Measurements from ENCODE around the gene TCF12. TPM values are rescaled to one million over a fixed set of nuclear protein-coding genes. Genes with fewer than 3 reads are reported as not detected.

TCF12 gene
- total RNA-seq, 1 donor, result 119 TPM

DNA sequence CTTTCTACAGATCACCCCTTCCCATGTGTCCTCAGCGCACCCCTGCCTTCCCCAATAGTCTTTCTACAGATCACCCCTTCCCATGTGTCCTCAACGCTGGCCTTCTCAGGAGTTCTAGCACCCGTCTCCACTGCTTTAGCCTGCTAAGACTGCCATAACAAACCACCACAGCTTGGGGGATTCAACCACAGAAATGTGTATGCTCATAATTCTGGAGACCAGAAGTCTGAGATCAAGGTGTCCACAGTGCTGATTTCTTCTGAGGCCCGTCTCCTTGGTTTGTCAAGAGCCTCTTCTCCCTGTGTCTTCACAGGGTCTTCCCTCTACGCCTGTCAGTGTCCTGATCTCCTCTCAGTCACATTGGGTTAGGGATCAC, 389.7 kb downstream of the TCF12 start:
- DNase-seq (ENCODE audit: low read depth in 2 of 3, low spot score in 2 of 3), result no peak

DNA sequence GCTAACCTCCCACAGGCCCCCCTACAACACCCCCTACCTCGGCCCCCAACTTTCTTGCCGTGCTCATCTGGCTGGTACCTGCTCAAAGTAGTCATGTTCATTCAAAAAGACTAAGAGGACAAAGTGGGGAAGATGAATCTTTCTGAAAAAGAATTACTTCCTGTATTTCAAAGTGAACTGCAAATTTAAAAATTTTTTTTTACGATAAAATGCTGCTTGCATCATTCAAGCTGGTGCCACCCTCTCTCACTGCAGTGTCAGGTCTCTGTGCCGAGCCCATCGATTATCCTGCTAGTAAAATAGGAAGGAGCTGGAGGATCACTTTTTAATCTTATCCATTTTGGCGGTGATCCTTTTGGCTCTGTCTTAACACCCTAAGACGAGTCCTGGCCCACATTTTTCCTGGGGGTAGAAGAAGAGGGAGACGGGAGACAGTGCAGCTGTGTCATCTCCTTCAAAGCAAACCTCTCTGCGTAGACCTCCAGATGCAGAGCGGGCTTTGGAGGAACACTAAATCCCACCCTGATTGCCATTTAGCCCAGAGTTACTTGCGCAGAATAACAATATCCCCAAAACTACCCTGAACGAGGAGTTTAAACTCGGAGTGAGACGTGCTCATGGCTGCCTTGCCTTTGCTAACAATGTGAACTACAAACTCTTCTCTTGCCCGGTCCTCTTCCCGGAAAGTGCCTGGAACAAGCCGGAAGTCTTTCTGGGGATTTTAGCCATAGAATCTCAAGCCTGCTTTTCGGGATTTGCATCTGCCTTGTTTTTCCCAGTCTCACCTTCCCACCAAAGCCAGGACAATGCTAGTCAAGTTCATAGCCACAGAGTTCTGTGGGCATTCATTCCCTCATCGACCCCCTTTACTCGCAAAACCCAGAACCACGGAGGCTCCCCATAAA, 391.7 kb downstream of the TCF12 start:
- DNase-seq (ENCODE audit: low read depth in 2 of 3, low spot score in 2 of 3), result no peak

DNA sequence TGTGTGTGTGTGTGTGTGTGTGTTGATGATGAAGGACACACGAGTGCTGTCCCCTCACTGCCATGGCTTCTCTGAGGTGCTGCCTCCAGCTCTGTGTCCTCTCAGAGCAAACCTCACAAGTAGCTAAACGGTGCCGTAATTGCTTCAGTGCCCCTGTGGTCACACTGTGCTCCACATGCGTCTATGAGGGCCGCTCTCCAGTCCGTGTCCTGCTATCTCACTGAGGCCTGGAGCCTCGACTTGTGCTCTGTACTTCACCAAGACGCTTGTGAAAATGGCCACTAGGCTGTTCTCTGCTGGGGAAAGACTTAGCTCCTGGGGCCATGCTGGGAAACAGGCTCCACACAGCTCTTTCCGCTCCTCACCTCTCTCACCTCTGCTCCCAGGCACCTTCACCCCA, 392.4 kb downstream of the TCF12 start:
- no peak for DNase-seq (ENCODE audit: low read depth in 2 of 3, low spot score in 2 of 3)

DNA sequence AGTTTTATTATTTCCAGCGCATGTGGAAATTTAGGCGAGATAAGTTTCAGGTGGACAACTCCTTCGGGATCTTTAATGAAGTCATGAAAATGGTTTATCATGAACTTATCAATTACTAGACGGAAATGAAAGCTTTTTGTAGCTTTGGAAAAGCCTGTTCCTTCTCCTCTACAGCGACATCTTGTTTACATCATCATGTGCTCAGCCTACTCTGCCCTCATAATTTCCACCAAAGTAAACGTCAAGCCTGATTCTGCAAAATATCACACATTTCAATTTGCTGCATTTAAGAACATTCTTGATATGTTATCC, 393.5 kb downstream of the TCF12 start:
- DNase-seq (ENCODE audit: low read depth in 2 of 3, low spot score in 2 of 3), result no peak

DNA sequence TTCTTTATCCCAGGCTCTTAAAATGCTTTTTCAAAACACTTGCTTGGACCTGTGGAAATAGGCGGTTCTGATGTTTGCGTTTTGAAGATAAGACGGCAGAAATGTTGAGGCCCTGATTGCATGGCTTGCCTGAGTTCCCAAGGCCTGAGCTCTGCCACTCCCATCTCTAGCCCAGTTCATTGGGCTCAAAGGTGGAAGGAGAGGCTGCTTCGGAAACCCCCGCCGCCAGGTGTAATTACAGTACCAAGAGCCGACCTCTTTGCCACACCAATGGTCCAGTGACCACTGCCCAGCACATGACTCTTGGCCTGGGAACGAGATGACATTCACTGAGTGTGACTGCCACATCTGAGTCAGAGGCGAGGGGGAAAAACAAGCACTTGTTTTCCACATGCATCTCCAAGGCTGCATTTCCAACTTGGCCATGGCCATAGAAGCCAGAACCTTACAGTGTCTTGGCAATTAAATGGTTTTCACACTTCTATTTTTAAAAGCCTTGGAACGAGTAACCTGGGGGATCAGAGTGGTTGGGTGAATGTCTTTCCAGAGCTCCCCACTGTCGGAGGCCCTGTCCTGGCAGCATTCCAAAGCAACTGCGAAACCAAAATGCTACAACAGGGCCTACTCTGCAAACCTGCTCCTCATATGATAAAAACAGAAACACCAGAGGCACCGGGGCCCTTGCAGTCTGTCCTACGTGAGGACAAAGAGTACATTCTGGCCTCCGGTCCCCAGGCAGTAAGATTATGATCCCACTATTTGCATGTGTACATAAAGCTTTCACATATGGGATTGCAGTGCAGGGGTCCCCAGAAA, 394.1 kb downstream of the TCF12 start:
- DNase-seq (ENCODE audit: low read depth in 2 of 3, low spot score in 2 of 3), result no peak

DNA sequence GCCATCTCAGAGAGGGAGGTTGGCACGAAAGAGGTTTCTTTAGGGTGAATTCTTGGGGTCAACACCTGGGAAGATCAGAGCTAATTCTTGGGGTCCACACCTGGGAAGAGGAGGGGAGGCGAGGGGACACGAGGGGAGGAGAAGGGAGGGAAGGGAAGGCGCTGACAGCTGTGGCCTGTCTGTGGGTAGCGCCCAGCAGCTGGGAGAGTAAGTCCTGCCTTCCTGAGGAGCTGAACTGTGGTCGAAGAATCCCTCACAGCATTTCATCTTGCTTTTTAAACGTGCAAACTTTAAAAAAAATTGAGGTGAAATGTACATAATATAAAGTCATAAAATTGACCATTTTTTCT, 394.7 kb downstream of the TCF12 start:
- DNase-seq (ENCODE audit: low read depth in 2 of 3, low spot score in 2 of 3), result no peak

DNA sequence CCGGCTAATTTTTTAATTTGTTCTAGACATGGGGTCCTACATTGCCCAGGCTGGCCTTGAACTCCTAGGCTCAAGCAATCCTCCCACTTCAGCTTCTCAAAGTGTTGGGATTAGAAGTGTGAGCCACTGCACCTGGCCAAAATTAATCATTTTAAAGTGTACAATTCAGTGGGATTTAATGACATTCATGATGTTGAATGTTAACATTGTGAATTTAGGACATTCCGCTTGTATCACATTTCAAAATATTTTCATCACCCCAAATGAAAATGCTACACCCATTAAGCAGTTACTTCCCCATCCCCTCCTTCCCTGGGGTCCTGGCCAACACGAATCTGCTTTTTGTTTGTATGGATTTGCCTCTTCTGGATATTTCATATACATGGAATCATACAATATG, 395.8 kb downstream of the TCF12 start:
- DNase-seq (ENCODE audit: low read depth in 2 of 3, low spot score in 2 of 3), result no peak

DNA sequence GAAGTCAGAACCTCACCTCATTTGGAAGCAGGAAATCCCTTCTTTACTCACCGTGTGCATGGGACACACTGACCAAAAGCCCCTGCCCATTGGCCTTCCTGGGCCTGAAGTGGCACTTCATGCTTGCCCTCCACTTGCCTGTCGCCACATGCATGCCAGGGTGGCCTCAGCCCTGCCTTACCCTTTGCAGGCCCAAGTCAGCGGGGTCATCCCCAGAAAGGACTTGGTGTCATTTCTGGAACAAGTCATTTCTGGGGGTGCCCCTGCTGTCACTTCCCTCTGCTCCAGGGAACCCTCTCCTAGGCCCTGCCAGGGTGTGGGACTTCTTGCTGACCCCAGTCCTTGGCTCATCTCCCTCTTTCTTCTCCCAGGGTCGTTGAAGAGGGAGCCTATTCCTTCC, 398.0 kb downstream of the TCF12 start:
- no peak for DNase-seq (ENCODE audit: low read depth in 2 of 3, low spot score in 2 of 3)

DNA sequence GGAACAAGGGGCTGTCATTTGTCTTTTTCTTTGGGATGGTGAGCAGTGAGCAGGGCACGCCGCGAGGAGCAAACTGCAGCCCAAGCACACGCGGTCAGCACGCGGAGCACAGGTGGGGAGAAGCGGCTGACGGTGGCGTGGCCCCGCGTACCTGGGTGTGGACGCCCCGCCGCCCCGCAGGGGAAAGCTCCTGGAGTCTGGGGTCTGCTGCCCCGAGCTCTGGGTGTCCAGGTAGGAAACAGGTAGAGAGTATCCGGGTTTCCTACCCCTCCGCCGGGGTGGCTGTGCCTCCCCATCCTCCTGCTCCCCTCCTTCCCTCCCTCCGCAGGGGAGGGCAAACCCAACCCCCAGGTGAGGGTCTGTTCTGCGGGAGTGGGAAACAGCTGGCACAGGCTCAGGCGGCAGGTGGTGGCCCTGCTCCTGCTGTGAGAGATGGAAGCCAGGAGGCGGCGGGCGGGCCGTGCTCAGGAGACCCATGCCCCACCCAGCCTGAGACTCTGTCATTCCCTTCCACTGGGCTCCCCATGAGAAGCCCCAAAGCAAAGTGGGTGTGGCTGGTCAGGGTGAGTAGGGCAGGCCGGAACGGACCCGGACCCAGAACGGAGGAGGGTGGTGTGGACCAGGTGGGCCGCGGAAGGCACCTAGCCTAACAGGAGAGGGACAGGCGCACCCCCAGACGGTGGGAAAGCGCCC, 400.9 kb downstream of the TCF12 start:
- no peak for DNase-seq (ENCODE audit: low read depth in 2 of 3, low spot score in 2 of 3)

DNA sequence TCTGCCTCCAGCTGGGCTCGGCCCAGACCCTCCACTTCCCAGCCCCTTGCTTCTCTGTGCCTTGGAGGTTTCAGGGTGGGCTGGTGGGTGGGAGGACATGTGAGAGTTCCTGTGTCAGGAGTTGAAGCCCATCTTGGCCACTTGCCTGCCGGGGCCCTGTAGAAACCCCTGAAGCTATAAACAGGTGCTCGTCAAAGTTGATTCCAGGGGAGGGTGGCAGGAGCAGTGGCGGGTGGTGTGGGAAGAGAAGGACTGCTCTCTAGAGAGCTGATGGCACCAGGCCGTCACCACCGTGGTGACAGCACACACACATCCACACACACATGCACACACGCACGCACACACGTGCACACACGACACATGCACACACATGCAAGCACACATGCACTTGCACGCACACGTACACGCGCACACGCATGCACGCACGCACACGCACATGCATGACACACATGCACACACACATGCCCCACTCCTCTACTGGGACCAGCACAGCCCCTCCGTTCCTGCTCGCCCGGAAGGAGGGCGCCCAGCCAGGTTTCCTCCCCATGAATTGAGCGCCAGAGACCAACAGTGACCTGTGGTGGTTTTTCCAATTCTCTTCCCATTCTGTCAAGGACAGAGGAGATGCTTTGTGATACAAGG, 401.6 kb downstream of the TCF12 start:
- DNase-seq (ENCODE audit: low read depth in 2 of 3, low spot score in 2 of 3), result no peak

DNA sequence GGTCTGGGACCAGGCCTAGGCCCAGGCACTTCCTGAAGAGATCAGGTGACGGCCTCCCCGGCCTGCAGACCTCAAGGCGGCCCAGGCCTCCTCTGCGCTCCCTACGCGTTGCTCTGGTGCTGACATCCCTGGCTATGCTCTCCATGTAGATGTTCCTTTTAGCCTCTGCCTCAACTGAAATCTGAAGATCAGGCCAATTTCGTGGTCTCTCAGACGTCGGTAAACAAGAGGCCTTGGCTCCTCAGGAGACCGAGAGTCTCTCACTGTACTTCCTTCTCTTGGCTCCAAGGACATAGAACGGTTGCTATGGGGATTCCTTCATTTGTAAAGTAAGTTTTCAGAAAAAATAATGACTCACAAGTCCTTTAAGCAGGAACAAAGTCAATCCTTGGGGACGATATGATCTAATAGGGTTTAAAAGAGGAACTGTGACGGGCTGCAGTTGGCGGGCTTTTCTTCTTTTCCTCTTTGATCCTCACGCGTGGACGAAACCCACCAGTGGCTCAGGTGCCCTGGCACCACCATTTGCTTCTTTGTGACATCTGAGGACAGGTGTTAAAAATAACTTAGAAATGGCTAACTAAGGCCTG, 402.3 kb downstream of the TCF12 start:
- no peak for DNase-seq (ENCODE audit: low read depth in 2 of 3, low spot score in 2 of 3)

DNA sequence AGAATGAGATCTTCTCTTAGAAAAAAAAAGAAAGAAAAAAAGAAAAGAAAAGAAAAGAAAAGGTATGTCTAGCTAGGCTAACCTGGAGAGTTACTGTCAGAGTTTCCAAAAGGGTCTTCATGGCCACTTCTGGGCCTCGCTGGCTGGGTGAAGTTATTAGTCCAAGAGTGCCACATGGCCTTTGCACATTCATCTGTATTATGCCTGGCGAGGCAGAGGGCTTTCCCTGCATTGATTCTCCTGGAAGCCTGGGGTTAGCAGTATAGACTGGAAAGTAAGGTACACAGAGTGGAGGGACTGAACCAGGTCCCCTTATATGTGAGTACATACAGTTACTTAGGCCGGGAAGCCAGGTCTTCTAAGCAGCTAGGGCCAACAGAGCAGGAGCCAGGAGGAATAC, 403.0 kb downstream of the TCF12 start:
- no peak for DNase-seq (ENCODE audit: low read depth in 2 of 3, low spot score in 2 of 3)

DNA sequence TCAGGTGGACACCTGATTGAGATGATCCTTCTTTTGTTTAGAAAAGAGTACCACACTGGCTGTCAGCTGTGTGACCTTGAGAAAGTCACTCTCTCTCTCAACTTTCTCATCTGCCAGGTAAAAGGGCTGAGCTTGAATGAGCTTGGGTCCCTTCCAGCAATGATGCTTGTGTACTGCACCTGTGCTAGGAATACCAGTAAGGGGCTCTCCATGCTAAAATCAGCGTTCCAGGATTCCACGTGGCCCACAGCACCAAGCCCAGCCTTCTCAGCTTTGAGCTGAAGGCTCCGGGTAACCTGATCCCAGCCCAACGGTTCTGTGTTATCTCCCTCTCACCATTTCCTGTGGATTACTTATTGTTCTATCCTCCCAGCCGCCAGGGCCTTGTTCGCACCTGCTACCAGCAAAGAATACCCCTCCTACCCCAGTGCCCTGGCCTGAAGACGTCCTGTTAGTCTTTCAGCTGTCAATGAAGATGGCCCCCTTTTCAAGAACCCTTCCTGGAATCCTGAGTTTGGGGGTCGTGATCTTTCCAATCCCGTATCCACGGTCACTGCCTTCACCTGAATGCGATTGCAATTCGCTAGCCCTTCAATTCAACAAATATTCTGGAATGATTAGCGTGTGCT, 403.6 kb downstream of the TCF12 start:
- peak in 2 of 3 donors; percentile 29 to 62 for DNase-seq (ENCODE audit: low read depth in 2 of 3, low spot score in 2 of 3)

DNA sequence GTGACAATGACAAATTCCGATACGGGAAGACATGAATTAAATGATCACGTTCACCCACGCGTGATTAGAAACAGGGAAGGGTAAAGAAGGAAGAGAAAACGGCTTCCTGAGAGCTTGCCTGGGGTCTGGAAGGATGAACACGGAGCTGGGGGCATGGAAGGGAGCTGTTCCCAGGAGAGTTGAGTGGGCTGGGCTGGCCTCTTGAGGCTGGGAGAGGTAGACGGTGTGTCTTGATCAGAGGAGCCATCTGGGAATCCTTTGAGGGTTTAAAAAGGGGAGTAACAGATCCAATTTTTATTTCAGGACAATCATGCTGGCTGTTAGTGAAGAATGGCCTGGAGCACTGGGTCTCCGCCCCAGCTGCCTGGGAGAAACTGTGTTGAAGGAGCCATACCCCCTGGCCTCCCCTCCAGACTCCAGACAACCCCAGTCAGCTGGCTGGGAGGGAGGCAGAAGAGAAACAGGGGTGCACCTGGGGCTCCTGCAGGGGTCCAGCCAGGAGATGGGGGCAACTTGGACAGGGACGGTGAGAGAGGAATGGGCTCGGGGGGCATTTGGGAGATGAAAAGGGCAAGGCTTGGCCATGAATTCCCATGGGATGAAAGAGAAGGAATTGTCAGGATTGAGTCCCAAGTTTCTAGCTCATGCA, 404.3 kb downstream of the TCF12 start:
- DNase-seq (ENCODE audit: low read depth in 2 of 3, low spot score in 2 of 3), result no peak

DNA sequence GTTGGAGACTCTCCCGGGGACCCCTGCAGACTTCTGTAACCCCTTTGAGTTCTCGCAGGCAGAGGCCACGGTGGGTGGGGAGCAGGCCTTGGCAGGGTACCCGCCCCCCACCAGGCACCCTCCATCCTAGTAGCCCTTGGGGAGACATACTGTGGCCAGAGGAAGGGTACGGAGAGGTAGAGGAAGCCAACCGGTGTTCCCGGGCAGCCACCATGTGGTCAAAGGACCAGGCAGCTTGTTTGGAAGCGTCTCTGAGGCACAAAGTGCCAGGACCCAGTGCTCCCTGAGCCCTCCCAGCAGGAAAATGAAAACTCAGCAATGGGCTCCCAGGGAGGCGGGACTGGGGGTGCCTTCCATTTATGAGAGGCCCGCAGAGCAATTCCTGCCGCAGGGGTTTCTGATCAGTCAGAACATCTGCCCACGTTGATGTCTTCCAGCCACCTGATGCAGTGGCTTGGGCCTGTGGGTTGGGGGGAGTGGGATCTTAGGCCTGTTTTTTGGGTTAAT, 404.9 kb downstream of the TCF12 start:
- no peak for DNase-seq (ENCODE audit: low read depth in 2 of 3, low spot score in 2 of 3)

DNA sequence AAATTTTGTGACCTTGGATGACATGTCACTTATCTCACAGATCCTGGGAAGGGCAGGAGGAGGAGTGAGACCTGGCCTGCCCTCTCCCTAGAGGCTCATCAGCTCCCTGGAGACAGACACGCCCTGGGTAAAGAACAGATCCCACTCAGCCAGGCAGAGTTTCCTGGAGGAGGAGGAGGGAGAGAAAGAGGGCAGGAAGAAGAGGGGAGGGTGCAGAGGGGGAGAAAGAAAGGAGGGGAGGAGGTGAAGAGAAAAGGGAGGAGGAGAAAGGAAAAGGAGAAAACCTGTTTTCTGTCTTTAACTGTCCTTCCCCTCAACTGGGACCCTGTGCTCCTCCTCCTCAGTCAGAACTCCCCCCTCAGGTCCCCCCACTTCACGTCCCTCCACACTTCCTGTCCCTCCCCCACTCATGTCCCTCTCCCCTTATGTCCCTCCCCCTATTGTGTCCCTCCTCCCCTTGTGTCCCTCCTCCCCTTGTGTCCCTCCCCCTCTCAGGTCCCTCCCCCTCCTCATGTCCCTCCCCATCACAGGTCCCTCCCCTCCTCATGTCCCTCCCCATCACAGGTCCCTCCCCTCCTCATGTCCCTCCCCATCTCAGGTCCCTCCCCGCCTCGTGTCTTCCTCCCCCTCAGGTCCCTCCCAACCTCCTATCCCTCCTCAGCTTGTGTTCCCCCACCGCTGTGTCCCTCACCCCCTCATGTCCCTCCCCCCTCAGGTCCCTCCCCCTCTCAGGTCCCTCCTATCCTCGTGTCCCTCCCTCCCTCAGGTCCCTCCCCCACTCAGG, 405.6 kb downstream of the TCF12 start:
- peak in 2 of 3 donors; percentile 38 to 39 for DNase-seq (ENCODE audit: low read depth in 2 of 3, low spot score in 2 of 3)

DNA sequence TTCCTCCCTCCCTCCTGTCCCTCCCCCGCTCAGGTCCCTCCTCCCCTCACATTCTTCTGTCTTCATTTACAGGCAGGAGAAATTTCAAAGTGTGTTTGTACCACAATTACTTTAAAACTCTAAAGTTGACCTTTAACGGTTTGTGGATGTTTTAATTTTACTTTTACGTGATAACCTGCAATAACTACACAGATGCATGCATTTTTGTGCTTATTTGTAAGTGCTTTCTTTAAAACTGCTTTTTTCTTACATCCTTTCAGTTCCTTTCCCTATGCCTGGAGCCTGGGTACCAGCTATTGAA, 406.1 kb downstream of the TCF12 start:
- DNase-seq (ENCODE audit: low read depth in 2 of 3, low spot score in 2 of 3), result no peak

DNA sequence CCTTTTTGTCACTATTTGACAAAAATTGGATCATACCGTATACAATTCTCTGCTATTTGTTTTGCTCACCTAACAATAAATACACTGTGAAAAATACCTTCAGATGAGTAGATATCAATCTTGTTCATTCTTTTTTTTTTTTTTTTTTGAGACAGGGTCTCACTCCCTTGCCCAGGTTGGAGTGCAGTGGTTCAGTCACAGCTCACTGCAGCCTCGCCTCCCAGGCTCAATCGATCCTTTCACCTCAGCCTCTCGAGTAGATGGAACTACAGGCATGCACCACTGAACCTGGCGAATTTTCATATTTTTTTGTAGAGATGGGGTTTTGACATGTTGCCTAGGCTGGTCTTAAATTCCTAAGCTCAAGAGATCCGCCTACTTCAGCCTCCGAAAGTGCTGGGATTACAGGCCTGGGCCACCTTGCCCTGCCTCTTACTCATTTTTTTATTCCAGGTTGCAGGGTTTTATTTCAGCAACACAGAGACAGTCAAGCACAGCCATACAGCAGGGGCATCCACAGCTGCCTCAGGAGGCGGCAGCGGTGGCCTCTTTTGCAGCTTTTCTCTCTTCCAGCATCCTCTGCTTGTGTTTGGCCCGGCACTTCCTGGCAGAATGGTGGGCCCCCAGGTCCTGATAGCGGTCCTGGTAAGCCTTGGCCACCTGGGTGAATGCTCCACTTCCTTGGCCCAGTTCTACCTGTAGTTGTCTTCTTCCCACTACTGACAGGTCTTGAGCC, 406.7 kb downstream of the TCF12 start:
- DNase-seq (ENCODE audit: low read depth in 2 of 3, low spot score in 2 of 3), result no peak
